ENCODE results near the gene PRPH2.

PRPH2 gene

GRCh38 chr6:42652024-42652746, 70.2 kb downstream of the PRPH2 start:
- FAIRE-seq (no peak), DNase-seq (ENCODE audit: insufficient read length, low spot score) (no peak)
